ENCODE measurements around the gene PKNOX1. TPM values are rescaled to one million over a fixed set of nuclear protein-coding genes. Genes with fewer than 3 reads are reported as not detected.
"Not testable (repeated sequence)": the region's sequence is repeated elsewhere in the genome, so short reads cannot be mapped to it uniquely, and the experiment has no call there.

PKNOX1 gene
- total and polyA plus RNA-seq, 2 of the 13 experiments (the other 11 are each of a cell fraction or from before 2014, with no cell fraction given) = 7.9 to 16.2 TPM

DNA sequence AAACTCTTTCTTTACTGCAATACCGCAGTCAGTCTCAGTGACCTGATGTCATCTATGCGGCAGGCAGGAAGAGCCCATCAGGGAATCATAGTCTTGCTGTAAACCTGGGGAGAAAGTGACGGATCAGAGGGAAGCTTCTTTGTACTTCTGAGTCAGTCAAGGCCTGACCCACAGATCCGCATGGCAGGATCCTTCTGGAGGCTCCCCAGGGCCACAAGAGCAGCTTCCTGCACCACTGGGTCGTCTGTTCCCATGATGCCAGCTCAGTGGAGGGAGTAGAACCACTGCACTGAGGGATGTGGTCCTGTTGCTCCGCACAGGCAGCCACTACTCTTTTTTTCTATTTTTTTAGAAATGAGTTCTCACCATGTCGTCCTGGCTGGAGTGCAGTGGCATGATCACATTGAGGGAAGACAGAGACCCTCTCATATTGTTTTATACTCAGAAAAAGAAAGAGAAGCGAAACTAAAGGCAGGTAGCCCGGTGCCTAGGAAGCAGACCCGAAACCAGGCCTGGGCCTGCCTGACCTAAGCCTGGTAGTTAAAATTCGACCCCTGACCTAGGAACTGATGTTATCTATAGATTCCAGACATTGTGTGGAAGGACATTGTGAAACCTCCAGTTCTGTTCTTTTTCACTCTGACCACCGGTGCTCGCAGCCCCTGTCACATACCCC, 42.7 kb upstream of the PKNOX1 start:
- CTCF ChIA-PET (ENCODE audit: low intra/inter-chr PET ratio, low total read pairs) = no interaction called here
- intact Hi-C loops (cut with micrococcal nuclease; ENCODE audit: unreplicated experiment) (no loop called here), in situ Hi-C loops (cut with HindIII; ENCODE audit: extremely low pct_ligation_motif_present, low pct_unique_long_range_greater_than_20kb) (no loop called here)
- H4K20me1 ChIP-seq (ENCODE audit: insufficient read depth, low read length) = no peaks in the 10 kb centered on the region
- H2AFZ ChIP-seq (ENCODE audit: low read length) = no peak overlapping the region
- H3K9ac ChIP-seq (ENCODE audit: insufficient read depth, low read depth, low read length) = no peak overlapping the region
- no TSS peak for BruUV-seq (replicated peaks)
- 0 out of 2 replicates have a peak, but pooled peaks have one; percentile 9 for TF ChIP-seq NR2F6 (IDR thresholded peaks at IDR 0.05)
- no peak for TF ChIP-seq NR2F6 (CRISPR knock-in tag; IDR thresholded peaks at IDR 0.05)
- no peak for TF ChIP-seq KLF13 (CRISPR knock-in tag; IDR thresholded peaks at IDR 0.05)
- no peaks in the 10 kb centered on the region for H3K9me3 ChIP-seq (ENCODE audit: low read length)
- no peak overlapping the region; a peak in 1 of 6 replicates for H3K4me3 ChIP-seq (replicated peaks in 1 of 3; ENCODE audit: insufficient read depth in 1 of 3, low read depth in 2 of 3, low read length in 3 of 3)
- peak overlapping the region; percentile 42 for H3K4me2 ChIP-seq (ENCODE audit: low read depth, low read length)
- peak; percentile 84 for FAIRE-seq
- WGBS (ENCODE audit: low lambda C conversion rate) = 49% methylated on average over 13 of the region's 13 CpGs
- no peaks in the 10 kb centered on the region for H3K79me2 ChIP-seq (ENCODE audit: insufficient read depth, low read length)
- H3K27me3 ChIP-seq (ENCODE audit: control insufficient read depth in 1 of 2, insufficient read depth in 2 of 2, low read length in 2 of 2) = no peaks in the 10 kb centered on the region
- peaks cover 39% of the 10 kb centered on the region for H3K4me1 ChIP-seq (ENCODE audit: insufficient read depth, low read length)
- no peaks in the 10 kb centered on the region for H3K36me3 ChIP-seq (replicated peaks in 1 of 2; ENCODE audit: control insufficient read depth in 1 of 2, insufficient read depth in 2 of 2, low read length in 2 of 2)
- POLR2A ChIA-PET = no interaction called here
- ATAC-seq = peak; percentile 56
- DNase-seq (ENCODE audit: low spot score) = no peak
- H3K27ac ChIP-seq (ENCODE audit: extremely low read length, insufficient read depth, low read length) = no peak overlapping the region

DNA sequence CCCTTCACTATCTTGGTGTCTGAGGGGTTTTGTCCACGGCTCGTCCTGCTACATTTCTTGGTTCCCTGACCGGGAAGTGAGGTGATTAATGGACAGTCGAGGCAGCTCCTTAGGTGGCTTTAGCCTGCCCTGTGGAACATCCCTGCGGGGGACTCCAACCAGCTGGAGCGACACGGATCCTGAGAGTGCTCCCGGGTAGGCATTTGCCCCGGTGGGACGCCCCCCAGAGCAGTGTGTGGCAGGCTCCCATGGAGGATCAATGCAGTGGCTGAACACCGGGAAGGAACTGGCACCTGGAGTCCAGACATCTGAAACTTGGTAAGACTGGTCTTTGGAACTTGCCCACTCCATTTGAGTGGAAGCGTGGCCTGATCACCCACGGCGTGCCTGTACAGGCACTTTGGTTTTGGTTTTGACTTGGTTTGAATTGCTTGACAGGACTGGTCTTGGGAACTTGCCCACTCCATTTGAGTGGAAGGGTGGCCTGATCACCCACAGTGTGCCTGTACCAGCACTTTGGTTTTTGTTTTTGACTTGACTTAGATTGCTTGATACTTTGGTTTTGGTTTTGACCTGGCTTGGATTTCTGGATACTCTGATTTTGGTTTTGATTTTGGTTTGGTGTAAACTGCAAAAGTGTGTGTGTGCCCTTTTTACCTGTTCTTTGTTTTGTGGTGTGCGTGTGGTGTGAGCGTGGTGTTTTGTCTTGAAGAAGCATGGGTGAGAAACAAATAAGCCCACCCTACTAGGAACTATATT, 41.8 kb upstream of the PKNOX1 start:
- H3K4me3 ChIP-seq (replicated peaks in 1 of 3; ENCODE audit: insufficient read depth in 1 of 3, low read depth in 2 of 3, low read length in 3 of 3); H4K20me1 ChIP-seq (ENCODE audit: insufficient read depth, low read length); FAIRE-seq; H3K4me2 ChIP-seq (ENCODE audit: low read depth, low read length); BruUV-seq (replicated peaks); in situ Hi-C loops (cut with HindIII; ENCODE audit: extremely low pct_ligation_motif_present, low pct_unique_long_range_greater_than_20kb); H3K9ac ChIP-seq (ENCODE audit: insufficient read depth, low read depth, low read length); H2AFZ ChIP-seq (ENCODE audit: low read length); H3K9me3 ChIP-seq (ENCODE audit: low read length); CTCF ChIA-PET (ENCODE audit: low intra/inter-chr PET ratio, low total read pairs); ATAC-seq; intact Hi-C loops (cut with micrococcal nuclease; ENCODE audit: unreplicated experiment); H3K27me3 ChIP-seq (ENCODE audit: control insufficient read depth in 1 of 2, insufficient read depth in 2 of 2, low read length in 2 of 2); H3K36me3 ChIP-seq (replicated peaks in 1 of 2; ENCODE audit: control insufficient read depth in 1 of 2, insufficient read depth in 2 of 2, low read length in 2 of 2); DNase-seq (ENCODE audit: low spot score); H3K27ac ChIP-seq (ENCODE audit: extremely low read length, insufficient read depth, low read length); H3K79me2 ChIP-seq (ENCODE audit: insufficient read depth, low read length): not testable (repeated sequence)
- peaks cover 43% of the 10 kb centered on the region for H3K4me1 ChIP-seq (ENCODE audit: insufficient read depth, low read length)
- POLR2A ChIA-PET = interaction anchor here (0.6 kb wide), 1 partner anchor 45 kb away, joined by 5 read pairs; no protein-coding TSS in a partner anchor
- WGBS (ENCODE audit: low lambda C conversion rate) = 86% methylated on average over 14 of the region's 16 CpGs

DNA sequence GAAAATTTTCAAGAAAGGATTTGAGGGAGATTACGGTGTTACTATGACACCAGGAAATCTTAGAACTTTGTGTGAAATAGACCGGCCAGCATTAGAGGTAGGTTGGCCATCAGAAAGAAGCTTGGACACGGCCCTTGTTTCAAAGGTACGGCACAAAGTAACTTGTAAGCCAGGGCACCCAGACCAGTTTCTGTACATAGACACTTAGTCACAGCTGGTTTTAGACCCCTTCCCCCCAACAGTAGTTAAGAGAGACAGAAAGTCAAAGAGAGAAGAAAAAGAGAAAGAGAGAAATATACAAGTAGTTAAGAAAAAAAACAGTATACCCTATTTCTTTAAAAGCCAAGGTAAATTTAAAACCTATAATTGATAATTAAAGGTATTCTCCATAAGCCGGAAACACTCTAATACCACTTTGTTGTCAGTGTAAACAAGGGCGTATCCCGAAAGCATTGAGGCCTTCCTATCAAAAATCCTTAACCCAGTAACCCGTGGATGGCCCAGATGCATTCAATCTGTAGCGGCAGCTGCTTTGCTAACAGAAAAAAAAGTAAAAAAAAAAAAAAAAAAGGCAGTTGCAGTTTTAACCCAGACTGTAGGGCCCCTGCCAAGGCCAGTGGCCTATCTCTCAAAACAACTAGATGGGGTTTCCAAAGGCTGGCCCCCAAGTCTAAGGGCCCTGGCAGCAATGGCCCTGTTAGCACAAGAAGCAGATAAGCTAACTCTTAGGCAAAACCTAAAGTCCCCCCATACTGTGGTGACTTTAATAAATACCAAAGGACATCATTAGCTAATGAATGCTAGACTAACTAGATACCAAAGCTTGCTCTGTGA, 41.0 kb upstream of the PKNOX1 start:
- DNase-seq (ENCODE audit: low spot score); H4K20me1 ChIP-seq (ENCODE audit: insufficient read depth, low read length); H3K9ac ChIP-seq (ENCODE audit: insufficient read depth, low read depth, low read length); H3K27me3 ChIP-seq (ENCODE audit: control insufficient read depth in 1 of 2, insufficient read depth in 2 of 2, low read length in 2 of 2); H3K4me2 ChIP-seq (ENCODE audit: low read depth, low read length); CTCF ChIA-PET (ENCODE audit: low intra/inter-chr PET ratio, low total read pairs); H3K27ac ChIP-seq (ENCODE audit: extremely low read length, insufficient read depth, low read length); H3K36me3 ChIP-seq (replicated peaks in 1 of 2; ENCODE audit: control insufficient read depth in 1 of 2, insufficient read depth in 2 of 2, low read length in 2 of 2); H3K79me2 ChIP-seq (ENCODE audit: insufficient read depth, low read length); intact Hi-C loops (cut with micrococcal nuclease; ENCODE audit: unreplicated experiment); H2AFZ ChIP-seq (ENCODE audit: low read length); H3K9me3 ChIP-seq (ENCODE audit: low read length); FAIRE-seq; BruUV-seq (replicated peaks); H3K4me3 ChIP-seq (replicated peaks in 1 of 3; ENCODE audit: insufficient read depth in 1 of 3, low read depth in 2 of 3, low read length in 3 of 3); in situ Hi-C loops (cut with HindIII; ENCODE audit: extremely low pct_ligation_motif_present, low pct_unique_long_range_greater_than_20kb); ATAC-seq: not testable (repeated sequence)
- peaks cover 51% of the 10 kb centered on the region for H3K4me1 ChIP-seq (ENCODE audit: insufficient read depth, low read length)
- POLR2A ChIA-PET = interaction anchor here (0.6 to 1.8 kb wide), 3 partner anchors 41 to 49 kb away, joined by 3 to 6 read pairs (median 5); partner anchors contain the start of gene NDUFV3
- WGBS (ENCODE audit: low lambda C conversion rate) = 44% methylated on average over 9 of the region's 9 CpGs
